GM19467 (cell line): ENCODE results near the gene CTNND2.

Experiments used
- ATAC-seq: cut with Tn5 transposase; IDR thresholded peaks from one replicate; pipeline ENCODE4 v1.9.1; 2021; ENCODE audit warnings: mild to moderate bottlenecking, moderate library complexity; ENCODE audit not compliant: unreplicated experiment

CTNND2 gene

DNA sequence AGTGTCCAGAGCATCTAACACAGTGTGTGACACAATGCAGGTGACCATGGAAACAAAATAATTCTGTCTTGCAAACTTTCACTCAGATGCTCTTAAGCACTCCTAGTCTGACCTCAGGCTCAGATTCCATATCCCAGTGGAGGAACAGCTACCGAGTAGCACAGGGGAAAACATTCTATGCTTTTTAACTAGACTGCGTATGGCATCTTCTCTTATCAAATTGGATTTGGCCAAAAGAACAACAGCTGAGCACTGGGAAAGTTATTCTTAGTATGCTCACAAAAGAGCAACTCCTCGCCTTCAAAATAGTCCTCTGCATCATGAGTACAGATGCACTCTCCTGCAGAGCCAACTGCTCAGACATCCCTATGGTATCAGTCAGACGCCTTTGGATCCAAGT lies 615.0 kb downstream of the CTNND2 start:
- ATAC-seq, result no peak

DNA sequence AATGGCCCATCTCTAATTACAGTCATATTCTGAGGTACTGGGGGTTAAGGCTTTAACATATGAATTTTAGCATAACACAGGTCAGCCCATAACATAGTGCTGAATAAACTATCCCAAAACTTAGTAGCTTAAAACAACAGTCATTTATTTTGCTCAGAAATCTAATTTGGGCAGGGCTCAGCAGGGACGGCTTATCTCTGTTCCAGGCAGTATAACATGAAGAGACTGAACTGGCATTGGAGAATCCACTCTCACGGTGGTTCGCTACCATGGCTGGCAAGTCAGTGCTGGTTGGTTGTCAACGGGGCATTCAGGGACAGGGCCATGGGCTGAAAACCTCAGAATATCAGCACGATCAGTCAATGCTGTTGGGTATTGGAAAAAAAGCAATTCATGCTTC lies 622.4 kb downstream of the CTNND2 start:
- no peak for ATAC-seq

DNA sequence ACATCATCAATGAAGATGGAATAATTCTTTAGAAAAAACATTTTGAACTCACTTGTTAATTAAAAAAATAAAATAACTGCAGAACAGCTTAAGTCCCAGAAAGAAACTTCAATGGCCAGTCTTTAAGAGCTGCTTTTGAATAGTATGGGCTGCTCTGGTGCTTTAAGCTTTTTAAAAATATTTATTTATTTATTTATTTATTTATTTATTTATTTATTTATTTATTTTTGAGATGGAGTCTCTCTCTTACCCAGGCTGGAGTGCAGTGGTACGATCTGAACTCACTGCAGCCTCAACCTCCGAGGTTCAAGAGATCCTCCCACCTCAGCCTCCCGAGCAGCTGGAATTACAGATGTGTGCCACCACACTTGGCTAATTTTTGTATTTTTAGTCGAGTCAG lies 626.9 kb downstream of the CTNND2 start:
- no peak for ATAC-seq

DNA sequence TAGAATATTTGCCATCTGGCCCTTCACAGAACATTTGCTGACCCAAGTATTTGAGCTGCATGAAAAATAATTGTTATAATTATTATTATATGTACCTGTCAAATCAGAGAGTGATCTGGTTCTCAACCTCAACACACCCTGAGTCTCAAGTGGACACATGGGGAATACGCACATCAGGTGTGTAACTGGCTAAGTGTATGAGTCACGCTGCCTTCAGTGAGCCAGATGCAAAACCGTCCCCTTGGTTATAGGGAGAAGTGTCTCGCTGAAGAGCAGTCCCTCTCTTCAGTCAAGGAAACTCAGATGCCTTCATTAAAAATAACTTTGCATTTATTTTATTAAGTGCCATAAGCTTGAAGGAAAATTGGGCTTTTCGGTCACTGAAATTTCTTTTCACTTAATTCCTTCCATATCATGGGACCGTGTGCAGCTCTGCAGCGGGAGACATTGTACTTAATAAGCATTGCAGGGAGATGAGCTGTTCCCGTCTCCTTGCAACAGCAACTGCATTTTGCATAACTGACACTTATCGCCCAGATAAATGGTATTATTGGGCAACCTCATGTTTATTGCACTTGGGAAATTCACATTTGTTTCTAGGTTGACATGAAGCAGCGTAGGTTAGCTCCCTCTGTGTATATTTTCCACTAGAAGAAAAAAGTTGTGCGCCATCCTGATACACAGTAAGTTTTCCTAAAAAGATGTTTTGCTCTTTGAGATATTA lies 630.9 kb downstream of the CTNND2 start:
- ATAC-seq, result no peak

DNA sequence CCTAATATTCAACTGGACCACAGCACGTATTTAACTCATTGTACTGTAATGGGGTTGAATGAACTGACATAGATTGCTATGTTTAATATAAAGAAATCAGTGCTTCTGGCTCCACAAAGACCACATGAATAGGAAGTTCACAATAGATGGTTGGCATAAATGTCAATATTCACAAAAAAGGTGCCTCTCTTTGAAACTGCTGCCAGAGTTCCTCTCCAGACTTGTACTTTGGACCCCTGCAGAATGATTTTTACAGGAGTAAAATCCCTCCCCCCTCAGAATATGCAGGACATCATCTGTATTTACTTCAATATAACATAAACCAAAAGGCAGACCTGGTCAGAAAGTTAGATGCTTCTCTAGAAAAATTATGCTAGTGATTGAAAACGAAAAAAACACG lies 634.7 kb downstream of the CTNND2 start:
- no peak for ATAC-seq

DNA sequence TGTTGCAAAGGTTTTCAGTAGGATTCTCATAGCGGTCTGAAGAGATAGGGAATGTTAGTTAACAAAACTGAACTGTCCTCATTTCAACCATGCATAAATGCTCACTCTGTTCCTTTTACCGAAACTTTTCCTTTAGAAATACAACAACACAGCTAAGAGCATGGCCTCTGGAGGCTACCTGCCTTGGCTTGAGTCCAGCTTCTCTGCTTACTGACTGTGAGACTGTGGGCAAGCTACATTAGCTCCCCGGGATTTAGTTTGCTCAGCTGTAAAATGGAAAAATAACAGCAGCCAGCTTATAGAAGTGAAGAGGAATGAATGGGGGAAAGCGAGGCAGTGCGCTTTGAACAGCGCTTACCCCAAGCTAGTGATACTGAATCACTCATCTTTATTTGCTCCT lies 635.4 kb downstream of the CTNND2 start:
- no peak for ATAC-seq

DNA sequence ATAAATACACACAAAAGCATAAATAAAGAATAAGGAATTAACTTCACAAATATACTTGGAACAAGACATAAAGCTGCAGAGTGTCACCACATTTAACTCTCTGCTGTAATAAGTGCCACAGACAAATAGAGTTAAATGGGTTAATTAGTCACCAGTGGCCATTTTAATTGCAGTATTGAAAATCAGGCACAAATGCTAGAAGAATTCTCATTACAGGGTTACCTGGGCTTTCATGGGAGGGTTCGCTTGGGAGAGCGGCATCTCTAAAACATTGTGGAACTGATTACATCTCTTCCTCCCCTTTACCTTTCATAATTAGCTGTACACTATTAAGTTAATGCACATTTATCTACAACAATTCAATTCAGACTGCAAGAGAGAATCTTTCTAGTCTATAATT lies 637.9 kb downstream of the CTNND2 start:
- ATAC-seq, result no peak

DNA sequence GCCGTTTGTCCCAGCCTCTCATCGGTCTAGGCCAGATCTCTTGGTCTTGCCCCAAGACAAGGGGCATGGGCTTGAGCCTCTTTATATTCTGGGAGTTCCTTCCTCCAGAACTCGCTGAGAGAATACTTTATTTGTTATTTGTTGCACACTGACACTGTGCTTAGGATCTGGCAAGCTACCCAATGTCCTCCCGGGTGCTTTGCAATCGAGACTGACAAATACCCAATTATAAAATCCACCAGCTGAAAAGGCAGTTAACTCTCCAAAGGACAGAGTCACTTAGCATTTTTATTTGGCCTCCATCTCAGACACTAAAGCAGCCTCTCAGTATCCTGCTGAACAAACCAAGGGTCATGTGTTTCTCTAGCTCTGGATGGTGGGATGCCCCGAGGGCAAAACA lies 643.0 kb downstream of the CTNND2 start:
- no peak for ATAC-seq

DNA sequence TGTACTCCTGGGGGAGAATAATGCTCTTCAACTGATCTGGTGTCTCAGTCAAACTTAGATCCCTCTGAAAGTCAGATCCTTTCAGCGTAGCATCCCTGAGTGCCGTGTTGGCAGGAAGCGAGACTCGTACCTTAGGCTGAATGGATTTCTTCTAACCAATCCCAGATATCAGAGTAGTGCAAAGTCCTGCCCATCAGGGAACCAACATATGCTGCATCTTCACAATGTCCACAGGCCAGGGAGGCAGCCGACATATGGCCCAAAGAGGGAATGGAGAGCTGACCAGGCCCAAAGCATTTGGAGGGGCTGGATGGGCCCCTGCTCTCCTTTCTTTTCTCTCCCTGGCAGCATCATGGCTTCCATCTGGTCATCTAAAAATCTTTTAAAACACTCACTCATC lies 646.2 kb downstream of the CTNND2 start:
- ATAC-seq, result no peak

DNA sequence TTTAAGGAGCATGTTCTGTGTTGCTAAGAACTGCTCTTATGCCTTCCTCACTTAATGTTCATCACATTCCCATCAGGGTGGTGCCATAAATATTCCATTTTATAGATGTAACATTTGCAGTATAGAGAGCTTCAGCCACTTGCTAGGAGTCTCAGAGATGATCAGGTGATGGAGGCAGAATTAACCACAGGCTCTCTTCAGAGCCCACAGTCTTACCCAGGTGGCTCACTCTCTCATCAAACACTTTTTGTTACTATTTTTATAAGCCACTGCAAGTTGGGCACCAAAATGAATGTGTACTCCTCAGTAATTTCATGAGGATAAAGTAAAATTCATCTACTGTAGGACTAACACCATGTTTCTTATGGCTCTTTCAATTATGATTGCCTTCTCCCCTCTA lies 651.7 kb downstream of the CTNND2 start:
- ATAC-seq, result no peak

DNA sequence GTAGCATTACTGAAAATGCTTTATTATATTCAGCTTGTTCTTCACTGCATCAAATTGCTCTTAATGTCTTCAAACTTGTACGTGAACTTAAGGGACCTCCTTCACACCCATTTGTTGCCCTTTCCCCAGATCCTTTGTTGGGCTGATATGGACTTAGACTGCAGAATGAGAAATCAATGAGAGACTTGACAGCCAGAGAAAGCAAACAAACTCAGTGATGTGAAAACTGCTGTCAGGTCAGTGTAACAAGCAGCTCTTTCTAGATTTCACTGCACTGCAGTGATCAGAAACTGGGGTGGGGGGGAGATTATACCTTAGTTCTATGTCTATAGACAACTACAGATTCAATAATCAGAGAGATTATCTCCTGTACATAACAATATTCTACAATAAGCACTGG lies 652.2 kb downstream of the CTNND2 start:
- no peak for ATAC-seq

DNA sequence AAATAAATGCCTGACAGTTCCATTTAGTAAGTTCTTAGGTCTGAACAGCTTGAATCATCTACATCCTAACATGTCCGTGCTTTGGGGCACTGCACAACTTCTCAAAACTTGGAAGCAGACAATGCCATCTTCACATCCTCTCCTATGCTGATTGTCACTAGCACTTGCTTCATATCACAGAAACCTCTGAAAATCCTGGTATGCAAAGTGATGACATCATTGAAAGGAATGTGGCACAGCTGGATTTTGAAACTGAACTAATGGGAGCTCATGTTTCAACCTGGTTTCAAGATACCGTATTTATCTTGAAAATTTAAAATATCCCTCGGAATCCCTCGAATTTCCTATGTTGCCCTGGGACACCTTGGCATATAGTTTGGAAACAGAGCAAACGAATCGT lies 653.0 kb downstream of the CTNND2 start:
- no peak for ATAC-seq

DNA sequence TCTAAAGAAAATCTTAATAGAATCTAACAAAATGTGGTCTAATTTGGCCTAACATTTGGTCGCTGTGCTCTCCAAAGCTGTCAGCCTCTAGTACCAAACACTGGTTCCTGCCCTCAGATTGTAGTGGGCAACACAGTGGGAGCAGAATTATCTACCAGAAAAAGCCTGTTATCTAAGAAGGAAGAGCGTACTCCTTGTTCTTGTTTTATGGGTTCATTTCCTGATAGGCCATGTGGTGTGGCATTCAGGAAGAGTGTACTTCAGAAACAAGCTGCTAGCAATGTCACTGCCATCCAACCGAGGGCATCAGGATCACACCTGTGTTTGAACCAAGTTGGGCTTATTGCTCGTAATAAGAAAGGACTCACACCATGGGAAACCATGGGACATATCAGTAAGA lies 655.3 kb downstream of the CTNND2 start:
- no peak for ATAC-seq

DNA sequence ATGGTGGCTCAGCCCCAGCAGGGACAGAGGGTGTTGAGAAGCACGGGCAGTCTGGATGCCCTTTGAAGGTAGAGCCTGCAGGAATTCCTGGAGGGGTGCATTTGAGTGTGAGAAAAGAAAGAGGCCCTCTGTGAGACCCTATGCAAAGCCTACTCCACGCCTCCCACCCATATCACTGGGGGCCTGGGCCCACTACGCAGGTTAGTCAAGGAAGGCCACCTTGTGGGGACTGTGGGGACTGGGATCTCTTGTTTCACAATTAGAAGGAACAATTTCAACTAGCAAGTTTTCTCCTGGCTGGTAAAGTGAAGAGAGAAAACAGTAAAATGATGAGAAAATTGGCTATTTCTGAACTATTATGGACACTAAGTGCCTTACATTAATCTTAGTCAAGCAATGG lies 657.0 kb downstream of the CTNND2 start:
- no peak for ATAC-seq

DNA sequence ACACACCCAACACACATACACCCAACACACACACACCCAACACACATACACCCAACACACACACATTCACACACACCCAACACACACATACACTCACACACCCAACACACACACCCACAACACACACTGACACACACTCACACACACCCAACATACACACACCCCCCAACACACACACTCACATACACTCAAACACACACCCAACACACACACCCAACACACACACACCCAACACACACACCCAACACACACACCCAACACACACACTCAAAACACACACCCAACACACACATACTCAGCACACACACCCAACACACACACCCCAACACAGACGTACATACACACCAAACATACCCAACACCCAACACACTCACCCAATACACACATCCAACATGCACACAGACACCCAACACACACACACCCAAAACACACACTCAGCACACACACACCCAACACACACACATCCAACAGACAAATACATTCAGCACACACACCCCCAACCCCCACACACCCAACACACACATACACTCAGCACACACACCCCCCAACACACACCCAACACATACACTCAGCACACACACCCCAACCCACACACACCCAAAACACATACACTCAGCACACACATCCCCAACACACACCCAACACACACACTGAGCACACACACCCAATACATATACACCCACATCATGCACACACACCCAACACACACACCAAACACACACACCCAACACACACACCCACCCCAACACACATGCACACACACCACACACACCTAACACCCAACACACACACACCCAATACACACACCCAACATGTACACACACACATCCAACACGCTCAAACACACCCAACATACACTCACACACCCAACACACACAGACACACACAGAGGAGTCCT lies 663.7 kb downstream of the CTNND2 start:
- ATAC-seq, result no peak

DNA sequence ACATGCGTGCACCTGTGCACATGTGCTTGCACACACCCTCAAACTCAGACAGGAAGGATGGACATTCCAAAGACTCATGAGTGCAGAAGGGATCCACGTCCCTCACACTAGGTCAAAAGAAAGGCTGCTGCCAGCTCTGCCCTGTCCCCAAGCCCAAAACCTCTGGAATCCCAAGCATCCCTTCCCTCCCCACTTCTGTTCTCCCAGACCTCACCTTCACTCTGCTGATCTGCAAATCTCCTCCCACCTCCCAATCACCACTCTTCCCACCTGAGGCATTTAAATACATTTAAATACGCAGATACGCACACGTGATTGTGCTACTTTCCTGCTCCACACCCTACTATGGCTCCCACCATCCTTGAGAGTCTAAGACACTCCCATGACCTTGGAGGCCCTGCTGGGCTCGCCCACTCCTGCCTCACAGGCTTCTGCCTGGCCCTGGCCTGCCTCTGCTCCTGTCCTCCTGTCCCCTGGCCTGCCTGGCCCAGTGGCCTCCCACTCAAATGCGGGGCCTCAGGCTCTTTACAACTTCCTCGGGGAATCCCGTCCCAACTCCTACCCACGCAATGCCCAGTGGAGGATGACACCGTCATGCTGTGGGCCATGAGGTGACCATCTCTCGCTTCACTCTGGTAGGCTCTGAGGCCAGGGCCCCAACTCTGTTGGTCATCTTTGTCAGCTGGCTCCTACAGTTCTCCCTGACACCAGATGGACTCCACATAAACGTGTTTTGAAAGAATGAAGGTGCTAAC lies 664.8 kb downstream of the CTNND2 start:
- no peak for ATAC-seq

DNA sequence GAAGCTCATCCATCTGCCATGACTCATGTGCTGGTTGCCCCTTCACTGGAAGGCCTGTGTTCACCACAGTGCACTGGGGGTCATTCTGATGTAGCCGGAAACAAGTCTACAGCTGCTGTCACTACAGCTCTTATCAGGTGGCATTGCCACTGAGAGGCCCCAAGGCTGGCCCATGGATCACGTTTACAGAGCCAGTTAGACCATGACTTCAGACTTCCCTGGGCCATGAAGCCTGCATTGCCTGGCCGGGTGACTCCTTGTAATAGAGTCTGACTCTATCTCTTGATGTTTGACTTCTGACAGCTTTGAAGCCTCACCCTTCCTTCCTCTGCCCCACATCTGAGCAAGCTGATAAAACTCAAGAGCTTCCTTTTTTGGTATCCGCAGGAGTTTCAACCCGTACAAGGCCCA lies 669.7 kb downstream of the CTNND2 start:
- no peak for ATAC-seq

DNA sequence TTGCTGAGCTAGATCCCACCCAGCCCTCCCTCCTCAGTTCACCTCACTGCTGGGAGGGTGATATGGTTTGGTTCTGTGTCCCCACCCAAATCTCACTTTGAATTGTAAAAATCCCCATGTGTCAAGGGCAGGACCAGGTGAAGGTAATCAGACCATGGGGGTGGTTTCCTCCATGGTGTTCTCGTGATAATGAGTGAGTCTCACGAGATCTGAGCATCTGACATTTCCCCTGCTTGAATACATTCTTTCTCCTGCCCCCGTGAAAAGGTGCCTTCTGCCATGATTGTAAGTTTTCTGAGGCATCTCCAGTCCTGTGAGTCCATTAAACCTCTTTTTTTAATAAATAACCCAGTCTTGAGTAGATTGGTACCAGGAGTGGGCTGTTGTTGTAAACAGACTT lies 673.4 kb downstream of the CTNND2 start:
- ATAC-seq, result no peak

DNA sequence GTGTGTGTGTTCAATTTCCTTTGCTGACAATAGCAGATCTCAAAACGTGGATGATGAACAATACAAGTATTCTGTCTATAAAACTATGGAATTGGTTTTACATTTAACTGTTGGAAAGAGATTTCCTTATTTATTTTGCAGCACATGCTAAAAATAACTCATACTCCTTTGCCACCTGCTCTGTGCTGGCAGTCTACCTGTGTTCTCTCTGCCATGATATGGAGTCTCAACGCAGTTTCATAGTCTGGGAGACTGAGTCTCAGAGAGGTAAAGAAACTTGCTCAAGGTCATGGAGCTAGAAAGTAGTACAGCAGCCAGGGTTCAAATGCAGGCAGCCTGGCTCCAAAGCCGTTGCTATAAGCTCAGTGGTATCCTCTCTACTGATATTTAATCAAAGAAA lies 677.2 kb downstream of the CTNND2 start:
- ATAC-seq, result no peak

DNA sequence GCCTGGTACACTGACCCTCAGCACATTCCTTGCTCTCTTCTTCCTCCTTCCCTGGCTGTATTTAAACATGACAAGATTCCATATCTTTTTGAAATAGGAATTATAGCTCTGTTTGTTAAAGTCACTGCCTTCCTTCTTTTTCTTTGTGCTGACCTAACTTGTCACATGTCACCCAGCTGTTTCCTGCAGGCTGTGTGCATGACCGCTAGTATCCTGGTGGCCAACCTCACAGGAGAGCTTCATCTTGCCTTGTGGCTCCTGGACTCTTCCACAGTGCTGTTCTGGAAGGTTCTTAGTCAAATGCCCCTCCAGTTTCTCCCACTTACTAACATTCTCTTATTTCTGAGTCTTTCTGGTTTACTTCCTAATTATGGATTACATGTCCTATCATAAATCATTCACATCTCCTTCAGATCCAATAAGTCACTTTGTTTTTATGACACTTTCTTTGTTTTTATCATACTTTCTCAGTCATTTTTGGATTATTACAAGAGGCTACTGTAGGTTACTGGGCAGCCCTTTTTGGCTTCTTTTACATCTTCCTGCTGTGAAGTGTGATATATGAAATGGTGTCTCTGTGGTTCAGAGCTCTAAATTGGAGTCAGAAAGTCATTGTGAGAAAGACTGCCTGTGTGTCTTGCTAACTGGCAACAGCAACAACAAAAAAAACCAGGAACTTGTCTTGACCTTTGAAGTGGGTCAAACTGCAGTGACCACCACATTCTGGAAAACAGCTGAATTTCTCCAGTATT lies 679.6 kb downstream of the CTNND2 start:
- no peak for ATAC-seq

DNA sequence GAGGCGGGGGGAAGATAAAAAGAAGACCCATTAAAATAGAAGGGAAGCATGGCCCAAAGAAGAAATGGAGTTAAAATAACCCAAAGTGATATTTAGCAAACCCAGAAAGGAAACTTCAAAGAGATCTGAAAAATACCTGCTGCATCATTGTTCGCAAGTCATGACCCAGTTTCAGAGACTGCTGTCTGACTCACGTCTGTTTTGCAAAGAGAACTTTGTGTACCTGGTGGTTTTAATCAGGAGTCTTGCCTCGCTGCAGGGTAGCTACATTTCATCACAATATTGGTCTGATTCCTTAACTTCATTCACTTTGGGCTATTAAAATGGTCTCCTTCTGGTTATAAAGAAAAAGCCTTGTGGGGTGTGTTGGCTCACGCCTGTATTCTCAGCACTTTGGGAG lies 682.1 kb downstream of the CTNND2 start:
- no peak for ATAC-seq
